OCI-LY3 (cell line): ENCODE data around the gene FANCM.

ENCODE experiments used
- H2AFZ ChIP-seq: fragments of 200-600, 300-600 bp; shearing (Covaris generic); 2 replicates; pipeline ENCODE4 v1.6.0; 2014; ENCODE audit warnings: antibody characterized with exemption, low read depth, low read length
- H3K27ac ChIP-seq: fragments of 200-600, 300-600 bp; sonication (generic); 2 replicates; pipeline ENCODE4 v1.5.1; 2014; ENCODE audit warnings: mild to moderate bottlenecking, low read length, moderate library complexity, mixed read lengths
- H3K27me3 ChIP-seq: fragments of 200-600, 300-600 bp; sonication (generic); 2 replicates; pipeline ENCODE4 v1.6.1; 2014; ENCODE audit warnings: low read depth, low read length, mixed read lengths
- H3K36me3 ChIP-seq: fragments of 200-600, 300-600 bp; sonication (generic); replicated peaks from 2 replicates; pipeline ENCODE3; 2014; ENCODE audit warnings: low read depth, low read length, mixed read lengths
- H3K4me1 ChIP-seq: fragments of 300-600, 200-600 bp; sonication (generic); 2 replicates; pipeline ENCODE4 v1.6.1; 2014; ENCODE audit warnings: low read length, mixed read lengths
- H3K4me2 ChIP-seq: fragments of 200-600, 300-600 bp; sonication (generic); 2 replicates; pipeline ENCODE4 v1.6.1; 2014; ENCODE audit warnings: low read length, mixed read lengths
- H3K4me3 ChIP-seq: fragments of 300-600, 200-600 bp; sonication (generic); 2 replicates; pipeline ENCODE4 v1.5.1; 2014; ENCODE audit warnings: antibody characterized with exemption, mild to moderate bottlenecking, low read length, moderate library complexity
- H3K79me2 ChIP-seq: fragments of 300-600, 200-600 bp; shearing (Covaris generic); 2 replicates; pipeline ENCODE4 v1.6.1; 2014; ENCODE audit warnings: mild to moderate bottlenecking, low read length, mixed read lengths
- H3K9ac ChIP-seq: fragments of 300-600, 200-600 bp; shearing (Covaris generic); 2 replicates; pipeline ENCODE4 v1.6.0; 2014; ENCODE audit warnings: mild to moderate bottlenecking, low read length, moderate library complexity
- H3K9me3 ChIP-seq: fragments of 200-600, 300-600 bp; shearing (Covaris generic); 2 replicates; pipeline ENCODE4 v1.6.1; 2014; ENCODE audit warnings: low read length, mixed read lengths; ENCODE audit not compliant: insufficient read depth
- H4K20me1 ChIP-seq: fragments of 200-600, 300-600 bp; sonication (generic); 2 replicates; pipeline ENCODE4 v1.6.1; 2016; ENCODE audit warnings: low read length, mixed read lengths; ENCODE audit not compliant: insufficient read depth
- CTCF ChIP-seq: fragments of 200-600, 300-600 bp; sonication (generic); IDR thresholded peaks from 2 replicates; pipeline ENCODE4 v1.5.1; 2014; ENCODE audit warnings: antibody characterized with exemption, low read length, low read depth
- EZH2phosphoT487 ChIP-seq: fragments of 200-600 bp; shearing (Covaris generic); IDR thresholded peaks from 2 replicates; pipeline ENCODE4 v1.6.1; 2018; ENCODE audit warnings: antibody characterized with exemption, mixed run types, low read depth

FANCM gene

GRCh38 chr14:45150386-45150890, 14.7 kb downstream of the FANCM start:
- Histone ChIP-seq H4K20me1 (no peaks in the 10 kb centered on the region), H3K9ac (no peak overlapping the region), H3K9me3 (no peaks in the 10 kb centered on the region), H3K4me3 (no peak overlapping the region), H2AFZ (no peak overlapping the region), H3K4me2 (no peak overlapping the region), H3K79me2 (peaks cover 7% of the 10 kb centered on the region), H3K27ac (no peak overlapping the region), H3K4me1 (peaks cover 1% of the 10 kb centered on the region), H3K27me3 (no peaks in the 10 kb centered on the region), H3K36me3 (peaks cover 8% of the 10 kb centered on the region)
- no peak for TF ChIP-seq EZH2phosphoT487
- TF ChIP-seq CTCF, result no peak

- Histone ChIP-seq H3K4me2 (no peak overlapping the region), H3K9me3 (no peaks in the 10 kb centered on the region), H3K9ac (no peak overlapping the region), H4K20me1 (no peaks in the 10 kb centered on the region), H2AFZ (no peak overlapping the region), H3K27me3 (no peaks in the 10 kb centered on the region), H3K36me3 (no peaks in the 10 kb centered on the region), H3K79me2 (no peaks in the 10 kb centered on the region), H3K27ac (no peak overlapping the region), H3K4me3 (no peak overlapping the region), H3K4me1 (no peaks in the 10 kb centered on the region)
- TF ChIP-seq CTCF, result no peak
- no peak for TF ChIP-seq EZH2phosphoT487
These were observed 20.3 kb downstream of the FANCM start for GRCh38 chr14:45156067-45156466.

GRCh38 chr14:45169906-45170305, 34.2 kb downstream of the FANCM start:
- H4K20me1 ChIP-seq, result no peaks in the 10 kb centered on the region
- H3K27me3 ChIP-seq, result no peaks in the 10 kb centered on the region
- H3K9ac ChIP-seq, result no peak overlapping the region
- no peaks in the 10 kb centered on the region for H3K4me1 ChIP-seq
- no peaks in the 10 kb centered on the region for H3K79me2 ChIP-seq
- H3K4me2 ChIP-seq, result no peak overlapping the region
- H3K27ac ChIP-seq, result no peak overlapping the region
- no peak overlapping the region for H2AFZ ChIP-seq
- no peaks in the 10 kb centered on the region for H3K9me3 ChIP-seq
- TF ChIP-seq EZH2phosphoT487, result no peak
- TF ChIP-seq CTCF, result no peak
- peaks cover 11% of the 10 kb centered on the region for H3K36me3 ChIP-seq
- H3K4me3 ChIP-seq, result no peak overlapping the region

- no peaks in the 10 kb centered on the region for H3K4me1 ChIP-seq
- H3K27me3 ChIP-seq, result no peaks in the 10 kb centered on the region
- no peaks in the 10 kb centered on the region for H4K20me1 ChIP-seq
- H2AFZ ChIP-seq, result no peak overlapping the region
- TF ChIP-seq EZH2phosphoT487 (no peak), CTCF (no peak)
- no peak overlapping the region for H3K27ac ChIP-seq
- no peak overlapping the region for H3K9ac ChIP-seq
- no peaks in the 10 kb centered on the region for H3K9me3 ChIP-seq
- no peaks in the 10 kb centered on the region for H3K79me2 ChIP-seq
- no peak overlapping the region for H3K4me3 ChIP-seq
- H3K4me2 ChIP-seq, result no peak overlapping the region
- H3K36me3 ChIP-seq, result no peaks in the 10 kb centered on the region
These were observed 41.3 kb downstream of the FANCM start for GRCh38 chr14:45177076-45177475.
